ENCODE results near the gene OR13C5.
"Not testable (repeated sequence)": the region's sequence is repeated elsewhere in the genome, so short reads cannot be mapped to it uniquely, and the experiment has no call there.

Gene OR13C5

GRCh38 chr9:104599313-104599712, at the start of gene OR13C5:
Gene OR13C5 (minus strand): TSS chr9:104599413. CDS start chr9:104599413, 0 bp downstream.
- DNase-seq, result not testable (repeated sequence)

GRCh38 chr9:104635456-104635855, 36.2 kb upstream of the OR13C5 start:
- DNase-seq, result no peak

- DNase-seq, result no peak
Measured at GRCh38 chr9:104633976-104634520, 34.8 kb upstream of the OR13C5 start.

GRCh38 chr9:104625964-104626363, 26.8 kb upstream of the OR13C5 start:
- DNase-seq, result not testable (repeated sequence)

GRCh38 chr9:104618104-104618503, 18.9 kb upstream of the OR13C5 start, which contains the start of gene OR13C9:
Gene OR13C9 (minus strand): TSS chr9:104618204. CDS start chr9:104618204, 0 bp downstream.
- DNase-seq, result no peak

- DNase-seq, result no peak
Measured at GRCh38 chr9:104617418-104617817, 18.2 kb upstream of the OR13C5 start.

- DNase-seq, result no peak
Measured at GRCh38 chr9:104611213-104611612, 12.0 kb upstream of the OR13C5 start.

- no peak for DNase-seq
Measured at GRCh38 chr9:104608336-104608735, 9.1 kb upstream of the OR13C5 start.

- no peak for DNase-seq
Measured at GRCh38 chr9:104606152-104606551, 6.9 kb upstream of the OR13C5 start.

- not testable (repeated sequence) for DNase-seq
Measured at GRCh38 chr9:104605527-104605926, 6.3 kb upstream of the OR13C5 start, which contains the start of gene OR13C2. Gene OR13C2 (minus strand): TSS chr9:104605627. CDS start chr9:104605627, 0 bp downstream.

- DNase-seq, result no peak
Measured at GRCh38 chr9:104604801-104605200, 5.6 kb upstream of the OR13C5 start.

GRCh38 chr9:104598749-104599148, 464 bp downstream of the OR13C5 start:
- DNase-seq, result not testable (repeated sequence)

- no peak for DNase-seq
Measured at GRCh38 chr9:104589626-104590025, 9.6 kb downstream of the OR13C5 start.

GRCh38 chr9:104586496-104587180, 12.6 kb downstream of the OR13C5 start:
- DNase-seq, result no peak

- DNase-seq, result no peak
Measured at GRCh38 chr9:104580562-104580961, 18.7 kb downstream of the OR13C5 start.

GRCh38 chr9:104577263-104577662, 21.9 kb downstream of the OR13C5 start:
- DNase-seq, result no peak

- no peak for DNase-seq
Measured at GRCh38 chr9:104575456-104575855, 23.8 kb downstream of the OR13C5 start.

- no peak for DNase-seq
Measured at GRCh38 chr9:104572612-104573011, 26.6 kb downstream of the OR13C5 start.

GRCh38 chr9:104568868-104569267, 30.3 kb downstream of the OR13C5 start, which contains the start of gene OR13C8:
Gene OR13C8 (plus strand): TSS chr9:104569168. CDS start chr9:104569168, 0 bp downstream.
- DNase-seq, result no peak

- no peak for DNase-seq
Measured at GRCh38 chr9:104564358-104564757, 34.9 kb downstream of the OR13C5 start.

GRCh38 chr9:104556830-104557634, 42.2 kb downstream of the OR13C5 start:
- no peak for DNase-seq

- DNase-seq, result no peak
Measured at GRCh38 chr9:104555521-104555920, 43.7 kb downstream of the OR13C5 start.

- no peak for DNase-seq
Measured at GRCh38 chr9:104553261-104553660, 46.0 kb downstream of the OR13C5 start.
